ENCODE measurements around the gene C18orf54. TPM values are rescaled to one million over a fixed set of nuclear protein-coding genes. Genes with fewer than 3 reads are reported as not detected.

Gene C18orf54
- total RNA-seq, 2 experiments from 2014 or later, result 12.3 to 14.5 TPM

DNA sequence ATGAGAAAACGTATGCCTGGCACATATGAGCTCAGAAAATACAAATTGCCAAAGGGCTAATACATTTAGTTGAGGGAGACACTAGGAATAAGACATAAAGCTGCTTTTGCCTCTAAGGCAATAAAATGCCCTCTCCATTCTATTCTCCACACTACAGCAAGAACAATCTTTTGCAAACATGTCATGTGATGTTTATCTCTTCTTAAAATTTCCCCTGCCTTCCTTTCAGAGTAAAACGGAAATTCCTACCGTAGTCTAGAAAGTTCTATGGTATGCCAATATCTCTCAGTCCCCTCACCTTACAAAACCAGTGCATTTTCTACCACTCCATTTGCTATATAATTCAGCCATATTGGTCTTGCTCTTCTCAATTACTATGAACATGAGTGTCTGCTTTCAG lies 33.1 kb downstream of the C18orf54 start:
- no peaks in the 10 kb centered on the region for H3K9me3 Mint-ChIP-seq
- H3K36me3 Mint-ChIP-seq (ENCODE audit: low read depth), result no peaks in the 10 kb centered on the region
- H3K4me3 Mint-ChIP-seq, result no peak overlapping the region
- H3K4me1 Mint-ChIP-seq, result peaks cover 28% of the 10 kb centered on the region
- no peak overlapping the region for H3K27ac Mint-ChIP-seq
- peaks cover 13% of the 10 kb centered on the region for H3K27me3 Mint-ChIP-seq
- CTCF ChIA-PET, result interaction anchor here (1.1 kb wide), 1 partner anchor 280 kb away, joined by 4 read pairs; no protein-coding TSS in a partner anchor
- DNase-seq, result no peak
- POLR2A ChIA-PET, result no interaction called here

DNA sequence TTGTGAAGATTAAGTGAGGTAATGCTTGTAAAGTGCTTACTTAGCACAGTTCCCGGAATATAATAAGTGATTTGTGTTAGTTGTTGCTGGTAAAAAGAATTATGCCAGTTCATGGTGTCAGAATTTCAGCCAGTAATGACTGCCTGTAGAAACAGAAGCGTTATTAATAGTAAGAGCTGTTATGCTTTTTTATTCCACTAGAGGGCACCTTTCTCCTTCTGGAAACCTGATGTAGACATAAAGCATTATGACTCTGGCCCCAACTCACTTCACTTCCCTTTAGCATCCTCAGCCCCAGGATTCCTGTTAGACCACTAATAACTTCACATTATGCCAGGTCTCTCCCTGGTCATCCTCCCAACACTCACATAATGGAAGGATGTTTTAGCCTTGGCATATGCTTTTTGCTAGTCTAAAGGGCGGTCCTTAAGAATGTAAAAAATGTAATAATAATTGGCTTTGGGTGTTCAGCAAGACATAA lies 34.9 kb downstream of the C18orf54 start:
- ChIA-PET POLR2A (interaction anchor here (1.0 kb wide), 1 partner anchor 170 kb away, joined by 5 read pairs; no protein-coding TSS in a partner anchor), CTCF (interaction anchor here (0.8 to 1.8 kb wide), 14 partner anchors 8 to 279 kb away, joined by 3 to 12 read pairs (median 4); partner anchors contain the start of genes C18orf54 and STARD6)
- DNase-seq, result no peak
- Mint-ChIP-seq H3K36me3 (ENCODE audit: low read depth) (no peaks in the 10 kb centered on the region), H3K4me3 (no peak overlapping the region), H3K27ac (no peak overlapping the region), H3K9me3 (no peaks in the 10 kb centered on the region), H3K27me3 (peaks cover 13% of the 10 kb centered on the region), H3K4me1 (peaks cover 28% of the 10 kb centered on the region)

- no peaks in the 10 kb centered on the region for H3K9me3 Mint-ChIP-seq
- DNase-seq, result no peak
- peaks cover 13% of the 10 kb centered on the region for H3K27me3 Mint-ChIP-seq
- H3K27ac Mint-ChIP-seq, result no peak overlapping the region
- H3K36me3 Mint-ChIP-seq (ENCODE audit: low read depth), result no peaks in the 10 kb centered on the region
- ChIA-PET CTCF (no interaction called here), POLR2A (interaction anchor here (0.9 kb wide), 1 partner anchor 171 kb away, joined by 3 read pairs; no protein-coding TSS in a partner anchor)
- H3K4me3 Mint-ChIP-seq, result no peak overlapping the region
- H3K4me1 Mint-ChIP-seq, result peaks cover 21% of the 10 kb centered on the region
Measured at GRCh38 chr18:54393648-54394294, 36.1 kb downstream of the C18orf54 start.

DNA sequence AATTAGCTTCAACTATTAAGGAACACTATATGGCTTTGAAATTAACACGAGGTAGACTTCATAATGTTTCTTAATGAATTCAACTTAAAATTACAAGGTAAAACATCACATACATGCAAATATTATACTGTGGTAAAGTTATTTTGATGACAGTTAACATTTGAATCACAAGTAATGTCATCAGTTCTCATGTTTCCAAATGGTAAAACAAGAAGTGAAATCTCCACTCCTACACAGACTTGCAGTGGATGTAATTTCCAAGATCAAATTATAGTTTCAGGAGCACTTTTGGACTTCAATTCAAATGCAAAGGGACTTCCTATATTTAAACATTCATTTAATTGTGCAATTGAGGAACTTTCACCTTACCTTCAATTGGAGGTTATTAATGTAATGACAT lies 39.1 kb downstream of the C18orf54 start:
- no peak overlapping the region for H3K4me3 Mint-ChIP-seq

GRCh38 chr18:54405290-54405689 lies 47.6 kb downstream of the C18orf54 start:
- Mint-ChIP-seq H3K4me1 (no peaks in the 10 kb centered on the region), H3K36me3 (ENCODE audit: low read depth) (no peaks in the 10 kb centered on the region), H3K27ac (no peak overlapping the region), H3K9me3 (no peaks in the 10 kb centered on the region), H3K27me3 (peaks cover 25% of the 10 kb centered on the region), H3K4me3 (no peak overlapping the region)
- DNase-seq, result no peak
- POLR2A ChIA-PET, result no interaction called here
- CTCF ChIA-PET, result interaction anchor here (1.1 kb wide), 1 partner anchor 13 kb away, joined by 3 read pairs; no protein-coding TSS in a partner anchor

More for the DNA sequence above, 39.1 kb downstream of the C18orf54 start:
- Mint-ChIP-seq H3K4me1 (peaks cover 3% of the 10 kb centered on the region), H3K27me3 (peaks cover 5% of the 10 kb centered on the region), H3K36me3 (ENCODE audit: low read depth) (no peaks in the 10 kb centered on the region), H3K9me3 (no peaks in the 10 kb centered on the region), H3K27ac (no peak overlapping the region)
- ChIA-PET POLR2A (no interaction called here), CTCF (no interaction called here)
- no peak for DNase-seq

DNA sequence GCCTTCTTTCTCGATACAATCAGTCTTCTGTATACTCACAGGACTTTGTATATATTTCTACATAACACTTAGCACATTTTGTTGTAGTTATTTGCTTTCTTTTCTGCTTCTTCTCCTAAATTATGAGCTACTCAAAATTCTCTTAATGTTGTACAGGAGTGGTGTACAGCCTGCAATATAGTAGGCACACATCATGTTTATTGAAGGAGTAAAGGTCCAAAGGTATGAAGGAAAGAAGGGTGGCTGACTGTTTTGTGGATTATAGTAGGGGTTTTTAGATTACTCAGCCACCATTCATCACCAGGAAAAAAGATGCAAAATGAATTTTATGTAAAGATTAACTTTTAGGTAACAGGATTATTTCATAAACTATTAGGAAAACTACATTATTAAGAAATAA lies 54.1 kb downstream of the C18orf54 start:
- Mint-ChIP-seq H3K4me1 (no peaks in the 10 kb centered on the region), H3K4me3 (no peak overlapping the region), H3K36me3 (ENCODE audit: low read depth) (no peaks in the 10 kb centered on the region), H3K27ac (no peak overlapping the region), H3K9me3 (no peaks in the 10 kb centered on the region), H3K27me3 (peaks cover 20% of the 10 kb centered on the region)
- DNase-seq, result no peak
- POLR2A ChIA-PET, result no interaction called here
- CTCF ChIA-PET, result interaction anchor here (1.6 kb wide), 1 partner anchor 19 kb away, joined by 5 read pairs; no protein-coding TSS in a partner anchor

- DNase-seq, result no peak
- Mint-ChIP-seq H3K27ac (no peak overlapping the region), H3K27me3 (peaks cover 14% of the 10 kb centered on the region), H3K9me3 (no peaks in the 10 kb centered on the region), H3K4me3 (no peak overlapping the region), H3K4me1 (no peaks in the 10 kb centered on the region), H3K36me3 (ENCODE audit: low read depth) (no peaks in the 10 kb centered on the region)
- CTCF ChIA-PET, result interaction anchor here (1.4 kb wide), 1 partner anchor 30 kb away, joined by 3 read pairs; no protein-coding TSS in a partner anchor
- POLR2A ChIA-PET, result interaction anchor here (0.7 kb wide), 1 partner anchor 57 kb away, joined by 3 read pairs; the partner anchor contains the start of genes C18orf54 and STARD6
Measured at GRCh38 chr18:54415086-54415485, 57.4 kb downstream of the C18orf54 start.

DNA sequence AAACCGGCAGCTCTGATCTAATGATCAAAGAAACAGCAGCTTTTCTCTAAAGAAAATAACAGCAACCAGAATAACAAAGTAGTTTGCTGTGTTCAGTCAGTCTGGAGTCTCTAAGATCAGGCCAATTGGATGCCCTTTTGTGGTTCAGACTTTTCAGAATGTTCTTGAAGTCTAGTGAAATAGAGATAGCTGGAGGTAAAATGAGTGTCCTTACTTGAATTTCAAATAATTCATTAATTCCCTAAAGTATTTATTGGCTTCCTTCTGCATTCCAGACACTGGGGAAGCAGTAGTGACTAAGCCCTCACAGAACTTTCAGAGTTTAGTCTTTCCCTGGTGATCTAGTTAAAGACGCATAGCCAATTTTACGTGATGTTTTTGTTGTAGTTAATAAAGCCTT lies 58.7 kb downstream of the C18orf54 start:
- POLR2A ChIA-PET, result no interaction called here
- no peak for DNase-seq
- no peaks in the 10 kb centered on the region for H3K9me3 Mint-ChIP-seq
- no peak overlapping the region for H3K4me3 Mint-ChIP-seq
- H3K27me3 Mint-ChIP-seq, result peaks cover 19% of the 10 kb centered on the region
- CTCF ChIA-PET, result no interaction called here
- H3K27ac Mint-ChIP-seq, result no peak overlapping the region
- no peaks in the 10 kb centered on the region for H3K4me1 Mint-ChIP-seq
- no peaks in the 10 kb centered on the region for H3K36me3 Mint-ChIP-seq (ENCODE audit: low read depth)

DNA sequence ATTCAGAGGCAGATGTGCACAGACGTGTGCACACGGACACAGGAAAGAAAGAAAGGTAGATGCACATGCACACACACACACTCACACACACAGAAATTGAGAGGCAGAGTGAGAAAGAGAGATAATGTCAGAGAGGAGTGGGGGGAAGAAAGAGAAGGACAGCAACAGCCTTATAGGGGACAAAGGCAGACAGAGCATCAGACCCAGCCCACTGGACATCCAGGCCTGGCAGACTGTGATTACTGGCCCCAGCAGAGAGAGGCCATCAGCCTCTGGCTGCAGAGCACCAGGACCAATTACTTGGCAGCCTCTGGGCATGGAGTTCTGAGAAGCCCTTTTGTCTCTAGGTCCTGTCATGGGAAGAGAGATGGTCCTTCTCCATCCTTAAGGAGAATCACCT lies 66.1 kb downstream of the C18orf54 start:
- H3K4me3 Mint-ChIP-seq, result no peak overlapping the region
- peaks cover 24% of the 10 kb centered on the region for H3K27me3 Mint-ChIP-seq
- no peak for DNase-seq
- no peaks in the 10 kb centered on the region for H3K4me1 Mint-ChIP-seq
- no peaks in the 10 kb centered on the region for H3K9me3 Mint-ChIP-seq
- no peaks in the 10 kb centered on the region for H3K36me3 Mint-ChIP-seq (ENCODE audit: low read depth)
- H3K27ac Mint-ChIP-seq, result no peak overlapping the region
- CTCF ChIA-PET, result no interaction called here
- POLR2A ChIA-PET, result no interaction called here

DNA sequence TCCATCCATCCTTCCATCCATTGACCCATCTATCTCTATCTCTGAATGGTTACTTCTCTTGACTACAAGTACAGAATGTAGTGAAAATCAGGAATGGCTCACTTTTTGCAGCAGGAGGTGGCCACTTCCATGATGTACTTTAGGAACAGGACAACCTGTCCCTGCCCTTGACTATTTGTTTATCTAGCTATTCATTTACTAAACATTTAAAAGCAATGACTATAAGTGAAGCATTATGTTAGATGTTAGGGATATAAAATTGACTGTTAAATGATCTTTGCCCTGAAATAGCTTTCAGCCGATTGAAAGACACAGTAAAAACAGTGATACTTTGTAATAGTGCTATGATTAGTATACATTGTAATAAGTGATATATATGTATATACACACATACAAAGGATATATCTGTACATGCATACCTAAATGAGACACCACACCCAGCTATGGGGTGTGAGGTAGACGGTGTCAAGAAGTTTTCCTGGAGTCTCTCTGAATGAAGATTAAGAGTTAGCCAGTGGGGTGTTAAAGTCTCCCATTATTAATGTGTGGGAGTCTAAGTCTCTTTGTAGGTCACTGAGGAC lies 68.5 kb downstream of the C18orf54 start:
- POLR2A ChIA-PET, result no interaction called here
- Mint-ChIP-seq H3K4me3 (no peak overlapping the region), H3K36me3 (ENCODE audit: low read depth) (no peaks in the 10 kb centered on the region), H3K27ac (no peak overlapping the region), H3K4me1 (no peaks in the 10 kb centered on the region), H3K9me3 (no peaks in the 10 kb centered on the region), H3K27me3 (peaks cover 15% of the 10 kb centered on the region)
- no peak for DNase-seq
- CTCF ChIA-PET, result no interaction called here

Other genes starting within 250 kb of the C18orf54 start
- gene MBD2, start 133.2 kb upstream of the C18orf54 start, total RNA-seq, result 100 to 1,000 TPM; 133 to 134 TPM
- 10 to 100 TPM; 23.0 to 24.1 TPM for gene POLI, start 88.4 kb upstream of the C18orf54 start, total RNA-seq
- not detected for gene STARD6, start within 50 bp of the C18orf54 start, total RNA-seq
- gene DYNAP, start 233.3 kb downstream of the C18orf54 start, total RNA-seq, result not detected